Stimulated activated CD4-positive, alpha-beta T cell treated with anti-CD3 and anti-CD28 coated beads, Interleukin-2, amount 100 ng/mL, for 48 hours (primary cell): ENCODE data around the gene THOC1.

Experiments used
- DNase-seq, 2 donors: peaks; one replicate each; pipeline ENCODE4 v3.0.0-alpha.2; 2020

THOC1 gene

DNA sequence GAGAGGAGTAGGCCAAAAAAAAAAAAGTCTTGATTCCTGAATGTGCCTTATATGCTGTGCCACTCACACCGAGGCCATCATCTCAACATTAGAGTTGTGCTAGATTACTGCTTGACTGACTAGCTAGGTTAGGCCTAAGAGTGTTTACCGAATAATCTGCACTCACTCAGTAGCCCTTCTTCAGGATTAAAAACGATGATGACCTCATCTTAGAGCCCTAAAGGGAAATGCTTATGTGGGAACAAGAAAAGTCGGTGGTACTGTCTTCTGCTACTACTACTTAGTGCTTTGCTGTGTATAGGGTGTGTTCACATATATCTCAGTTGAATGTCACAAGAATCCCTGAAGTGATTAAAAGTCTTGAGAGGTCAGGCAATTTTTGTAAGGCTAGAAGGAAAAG lies 54.3 kb downstream of the THOC1 start:
- no peak for DNase-seq

DNA sequence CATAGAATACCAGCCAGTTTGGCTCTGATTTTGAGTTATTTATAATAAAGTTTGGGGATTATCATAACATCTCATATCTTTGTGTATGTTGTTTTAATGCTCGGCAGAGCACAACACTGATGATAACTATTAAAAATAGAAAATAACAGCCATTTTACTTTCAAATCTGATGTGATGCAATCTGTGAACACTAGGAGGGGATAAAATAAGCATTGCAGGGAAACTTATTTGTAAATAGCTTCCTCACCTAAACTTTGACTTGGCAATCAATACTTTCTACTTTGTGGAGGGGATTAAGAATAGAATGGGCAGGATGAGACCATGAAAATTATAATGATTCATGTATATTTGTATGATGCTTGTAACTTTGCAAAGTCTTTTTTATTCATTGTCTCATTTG lies 55.1 kb downstream of the THOC1 start:
- no peak for DNase-seq

DNA sequence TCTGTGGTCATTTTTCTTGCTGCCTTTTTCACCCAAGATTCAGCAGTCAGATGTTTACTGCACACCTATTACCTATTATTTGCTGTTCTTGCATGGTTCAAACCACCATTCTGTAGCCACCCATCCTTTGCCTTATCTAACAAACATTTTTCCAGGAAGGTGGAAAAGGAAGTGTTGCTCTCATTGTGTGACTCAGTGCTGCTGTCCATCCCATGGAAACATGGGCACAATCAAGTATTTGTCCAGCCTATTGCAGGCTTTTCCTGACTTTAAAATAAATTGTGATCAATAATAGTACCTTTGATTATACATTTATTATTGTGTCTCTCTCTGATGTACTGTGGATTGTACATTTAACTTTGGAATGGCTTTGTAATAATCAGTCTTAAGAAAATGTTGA lies 56.3 kb downstream of the THOC1 start:
- DNase-seq = no peak

DNA sequence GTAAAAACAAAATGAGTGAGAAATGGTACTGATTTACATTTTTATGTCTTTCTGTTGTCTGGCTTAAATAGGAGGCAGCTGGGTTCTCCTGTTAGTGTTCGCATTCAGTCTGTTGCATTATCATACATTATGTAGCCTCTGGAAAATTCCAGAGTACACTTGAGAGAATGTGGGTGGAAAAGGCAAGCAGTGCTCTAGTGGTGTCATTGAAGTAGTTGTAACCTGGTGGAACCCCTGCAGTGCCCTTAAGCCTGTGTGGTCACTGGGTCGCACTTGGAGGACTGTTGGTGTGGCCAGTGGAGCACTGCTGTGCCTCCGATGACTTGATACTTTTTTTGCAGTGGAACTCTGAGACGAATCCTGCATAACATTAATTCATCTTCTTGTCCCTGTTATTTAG lies 57.1 kb downstream of the THOC1 start:
- no peak for DNase-seq

DNA sequence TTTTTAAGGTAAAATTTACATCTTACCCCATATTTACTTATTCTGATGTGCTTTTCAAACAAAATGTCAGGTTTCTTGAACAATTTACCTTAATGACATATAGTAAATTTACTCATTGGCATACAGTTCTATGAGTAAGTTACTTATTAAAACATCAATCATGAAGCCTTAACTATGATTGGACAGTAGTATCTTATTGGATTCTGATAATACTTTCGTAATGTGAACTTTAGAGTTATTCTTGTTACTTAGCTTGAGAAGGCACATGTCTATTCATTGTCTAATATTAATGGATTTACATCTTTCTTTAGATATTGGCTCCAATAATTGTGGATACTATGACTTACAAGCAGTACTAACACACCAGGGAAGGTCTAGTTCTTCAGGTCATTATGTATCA lies 57.8 kb downstream of the THOC1 start:
- DNase-seq = no peak

DNA sequence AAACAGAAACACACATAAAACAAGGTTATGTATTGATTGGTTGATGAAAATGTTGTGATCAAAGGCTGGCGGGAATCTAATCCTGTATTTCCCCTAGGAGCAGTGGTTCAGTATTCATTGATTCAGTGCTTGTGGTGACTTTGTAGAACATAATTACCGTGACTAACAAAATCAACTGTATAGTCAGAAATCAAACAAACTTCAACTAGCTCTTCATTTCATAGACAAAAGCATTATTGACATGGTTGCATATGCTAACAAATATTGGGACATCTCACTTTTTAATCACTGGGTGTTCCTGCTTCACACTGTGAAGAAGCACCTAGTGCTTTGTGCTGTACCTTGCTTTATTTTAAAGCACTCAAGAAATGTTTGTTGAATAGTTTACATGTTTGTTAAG lies 68.1 kb downstream of the THOC1 start:
- DNase-seq = no peak

DNA sequence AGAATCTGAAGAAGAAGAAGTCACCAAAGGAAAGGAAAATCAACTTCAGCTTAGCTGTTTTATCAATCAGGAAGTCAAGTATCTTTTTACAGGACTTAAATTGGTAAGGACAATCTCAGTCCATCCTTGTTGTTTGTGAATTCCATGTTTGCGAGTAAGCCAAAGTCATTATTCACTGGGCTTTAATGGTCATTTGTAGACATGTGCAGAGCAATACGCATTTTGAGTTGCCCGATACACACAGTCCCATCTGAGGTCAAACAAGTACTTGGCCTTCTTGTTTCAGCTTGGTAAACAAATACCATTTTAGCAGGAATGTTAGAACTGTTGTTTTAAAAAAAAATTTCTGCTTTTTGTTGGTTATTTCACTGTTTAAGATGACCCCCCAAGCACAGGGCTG lies 68.6 kb downstream of the THOC1 start:
- no peak for DNase-seq

DNA sequence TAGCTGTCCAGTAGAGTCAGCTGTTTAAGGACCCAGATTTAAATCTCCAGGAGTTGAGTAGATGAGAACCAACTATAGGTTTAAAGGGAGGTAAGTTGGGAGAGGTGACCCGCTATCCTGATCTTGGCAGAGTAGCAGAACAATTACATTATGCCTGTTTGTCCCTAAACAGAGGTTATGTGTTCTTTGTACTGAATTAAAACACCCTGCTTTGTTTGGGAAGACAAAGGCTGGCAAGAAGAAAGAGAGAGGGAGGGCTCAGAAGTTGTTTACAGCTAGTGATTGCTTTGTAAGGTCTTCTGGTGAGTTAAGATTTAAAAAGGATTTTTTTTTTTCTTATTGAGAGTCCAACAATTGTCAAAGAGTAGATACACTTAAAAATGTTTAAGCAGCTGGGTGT lies 72.2 kb downstream of the THOC1 start:
- DNase-seq = no peak

DNA sequence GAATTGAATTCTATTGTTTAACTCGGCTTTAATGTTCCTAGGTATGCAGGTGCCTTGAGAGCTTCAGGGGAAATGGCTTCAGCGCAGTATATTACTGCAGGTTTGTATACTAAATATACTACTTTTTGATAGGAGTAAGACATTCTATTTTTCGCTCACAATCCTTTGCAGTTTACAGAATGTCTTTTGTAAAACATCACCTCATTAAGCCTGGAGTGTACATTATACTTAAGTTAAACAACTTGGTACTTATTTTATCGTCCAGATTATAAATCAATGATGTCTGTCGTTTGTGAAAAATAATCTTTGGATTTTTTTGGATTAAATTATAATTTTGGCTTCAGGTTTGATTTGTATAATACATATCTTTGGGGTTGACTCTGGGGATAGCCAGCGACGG lies 75.0 kb downstream of the THOC1 start:
- DNase-seq = no peak

DNA sequence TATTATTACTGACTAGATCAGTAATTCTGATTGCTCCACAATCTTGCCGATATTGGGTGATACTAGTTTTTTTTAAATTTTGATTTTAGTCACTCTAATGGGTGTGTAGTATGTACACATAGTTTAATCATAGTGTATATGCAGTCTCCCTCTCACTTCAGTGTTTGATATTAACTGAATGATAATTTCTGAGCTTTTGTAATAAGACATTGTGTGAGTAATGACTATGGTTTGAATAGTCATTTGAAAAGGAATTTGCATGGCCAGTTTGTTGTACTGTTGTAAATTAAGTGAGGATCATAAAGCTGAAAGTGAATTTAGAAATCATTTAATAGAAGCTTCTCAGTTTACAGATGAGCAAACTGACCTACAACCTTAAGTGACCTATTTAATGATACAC lies 76.1 kb downstream of the THOC1 start:
- DNase-seq = no peak

DNA sequence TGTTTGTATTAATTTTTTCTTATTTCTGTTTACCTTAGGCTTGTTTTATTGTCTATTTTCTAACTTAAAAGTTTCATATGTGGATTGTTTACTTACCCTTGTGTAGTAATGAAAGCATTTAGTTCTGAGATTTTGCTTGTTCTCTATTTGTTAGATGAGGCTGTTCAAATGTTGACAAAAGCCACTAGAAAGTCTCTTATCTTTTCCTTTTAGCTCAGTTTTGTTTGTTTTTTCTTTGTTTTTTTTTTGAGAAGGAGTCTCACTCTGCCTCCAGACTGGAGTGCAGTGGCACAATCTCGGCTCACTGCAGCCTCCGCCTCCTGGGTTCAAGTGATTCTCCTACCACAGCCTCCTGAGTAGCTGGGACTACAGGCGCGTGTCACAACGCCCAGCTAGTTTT lies 78.6 kb downstream of the THOC1 start:
- no peak for DNase-seq

DNA sequence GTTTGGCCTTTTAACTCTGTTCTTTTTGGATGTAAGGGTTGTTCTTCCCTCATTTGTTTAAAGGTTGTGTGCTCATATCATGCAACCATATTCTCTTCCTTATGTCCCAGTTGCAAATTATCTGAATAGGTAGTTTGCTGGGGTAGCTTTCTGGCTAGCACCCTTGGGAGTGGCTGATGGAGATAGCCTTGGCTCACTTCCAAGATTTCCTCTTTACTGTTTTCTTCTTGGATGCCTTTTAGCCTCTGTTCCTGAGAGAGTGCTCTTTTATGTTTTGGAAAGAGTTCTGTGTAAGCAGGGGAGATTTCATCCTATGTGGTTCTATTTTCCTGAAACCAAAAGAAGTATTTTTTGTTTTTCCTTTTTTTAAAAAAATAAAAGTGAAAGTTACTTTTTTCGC lies 84.1 kb downstream of the THOC1 start:
- no peak for DNase-seq

DNA sequence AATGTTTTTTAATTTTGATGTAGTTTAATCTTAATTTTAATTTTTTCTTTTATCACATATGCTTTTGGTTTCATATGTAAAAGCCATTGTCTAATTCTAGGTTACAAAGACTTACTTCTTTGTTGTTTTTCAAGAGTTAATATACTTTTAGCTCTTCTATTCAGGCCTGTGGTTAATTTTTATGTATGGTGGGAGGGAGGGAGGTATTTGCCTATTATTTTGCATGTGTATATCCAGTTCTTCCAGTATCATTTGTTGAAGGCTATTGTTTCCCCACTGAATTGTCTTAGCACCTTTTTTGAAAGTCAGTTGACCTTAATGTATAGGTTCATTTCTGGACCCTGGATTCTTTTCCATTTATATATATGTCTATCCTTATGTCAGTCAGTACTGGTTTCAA lies 86.1 kb downstream of the THOC1 start:
- DNase-seq = no peak

DNA sequence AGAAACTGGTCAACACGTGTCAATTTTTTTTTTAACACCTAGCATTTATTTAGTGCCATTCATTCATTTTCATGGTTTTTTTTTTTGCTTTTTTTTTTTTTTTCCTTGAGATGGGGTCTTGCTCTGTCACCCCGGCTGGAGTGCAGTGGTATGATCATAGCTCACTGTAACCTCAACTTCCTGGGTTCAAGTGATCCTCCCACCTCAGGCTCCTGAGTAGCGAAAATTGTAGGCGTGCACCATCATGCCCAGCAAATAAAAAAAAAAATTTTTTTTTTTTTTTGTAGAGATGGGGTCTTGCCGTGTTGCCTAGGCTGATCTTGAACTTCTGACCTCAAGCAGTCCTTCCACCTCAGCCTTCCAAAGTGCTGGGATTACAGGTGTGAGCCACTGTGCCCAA lies 88.3 kb downstream of the THOC1 start:
- DNase-seq = no peak

DNA sequence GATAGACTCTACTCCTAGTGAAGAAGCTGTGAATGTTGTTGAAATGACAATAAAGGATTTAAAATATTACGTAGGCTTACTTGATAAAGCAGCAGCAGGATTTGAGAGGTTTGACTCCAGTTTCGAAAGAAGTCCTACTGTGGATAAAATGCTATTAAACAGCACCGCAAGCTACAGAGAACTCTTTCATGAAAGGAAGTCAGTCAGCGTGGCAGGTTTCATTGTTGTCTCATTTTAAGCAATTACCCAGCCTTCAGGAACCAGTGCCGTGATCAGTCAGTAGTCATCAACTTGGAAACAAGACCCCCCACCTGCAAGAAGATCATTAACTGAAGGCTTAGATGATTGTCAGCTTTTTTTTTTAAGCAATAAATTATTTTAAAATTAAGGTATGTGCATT lies 95.5 kb downstream of the THOC1 start:
- no peak for DNase-seq
